ENCODE data around the gene NR4A2. TPM values are rescaled to one million over a fixed set of nuclear protein-coding genes. Genes with fewer than 3 reads are reported as not detected.

The NR4A2 gene
- total RNA-seq, 2 donors from 2014 or later, result 2.6 to 4.7 TPM

DNA sequence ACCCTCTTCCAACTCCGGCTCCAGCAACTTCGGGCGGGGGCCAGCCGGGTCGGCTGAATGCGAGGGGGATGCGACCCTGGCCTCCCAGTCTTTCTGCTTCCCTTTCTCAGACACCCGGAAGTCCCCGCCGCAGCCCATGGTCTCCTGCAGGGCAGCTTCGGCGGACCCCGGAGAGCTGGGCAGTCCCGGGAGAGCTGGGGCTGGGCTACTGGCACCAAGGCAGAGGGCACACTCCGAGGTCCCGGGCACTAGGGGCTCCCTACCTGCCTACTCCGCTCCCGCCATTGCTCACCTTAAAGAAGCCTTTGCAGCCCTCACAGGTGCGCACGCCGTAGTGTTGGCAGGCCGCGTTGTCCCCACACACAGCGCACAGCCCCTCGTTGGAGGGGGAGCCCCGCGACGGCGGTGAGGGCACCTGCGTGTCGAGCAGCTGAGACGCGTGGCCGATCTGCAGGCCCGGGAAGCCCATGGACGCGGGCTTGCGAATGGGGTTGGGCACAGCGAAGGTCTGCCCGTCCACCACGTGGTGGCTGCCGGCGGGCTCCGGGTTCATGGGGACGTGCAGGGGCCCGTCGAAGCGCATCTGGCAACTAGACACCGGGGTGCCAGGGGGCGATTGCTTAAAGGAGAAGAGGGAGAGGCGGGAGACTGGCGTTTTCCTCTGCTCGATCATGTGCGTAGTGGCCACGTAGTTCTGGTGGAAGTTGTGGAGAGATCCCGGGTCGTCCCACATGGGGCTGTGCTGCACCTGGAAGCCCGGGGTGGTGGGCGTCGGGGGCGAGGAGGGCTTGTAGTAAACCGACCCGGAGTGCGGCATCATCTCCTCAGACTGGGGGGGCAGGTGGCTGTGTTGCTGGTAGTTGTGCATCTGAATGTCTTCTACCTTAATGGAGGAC, 3.2 kb downstream of the NR4A2 start:
- DNase-seq, result no peak
- no peak overlapping the region for H3K9ac ChIP-seq (ENCODE audit: low read depth in 2 of 2, low read length in 2 of 2)
- H3K36me3 ChIP-seq, result no peaks in the 10 kb centered on the region
- no peaks in the 10 kb centered on the region for H3K4me1 ChIP-seq
- H3K9me3 ChIP-seq, result no peaks in the 10 kb centered on the region
- intact Hi-C loops (cut with DNase I), result loop anchor here (10.0 kb wide), 2 partner anchors 134 to 954 kb away; no protein-coding TSS in a partner anchor
- no peak overlapping the region for H3K4me3 ChIP-seq
- H3K27ac ChIP-seq, result no peak overlapping the region
- H3K27me3 ChIP-seq, result no peaks in the 10 kb centered on the region
- TF ChIP-seq, protein P1, sequence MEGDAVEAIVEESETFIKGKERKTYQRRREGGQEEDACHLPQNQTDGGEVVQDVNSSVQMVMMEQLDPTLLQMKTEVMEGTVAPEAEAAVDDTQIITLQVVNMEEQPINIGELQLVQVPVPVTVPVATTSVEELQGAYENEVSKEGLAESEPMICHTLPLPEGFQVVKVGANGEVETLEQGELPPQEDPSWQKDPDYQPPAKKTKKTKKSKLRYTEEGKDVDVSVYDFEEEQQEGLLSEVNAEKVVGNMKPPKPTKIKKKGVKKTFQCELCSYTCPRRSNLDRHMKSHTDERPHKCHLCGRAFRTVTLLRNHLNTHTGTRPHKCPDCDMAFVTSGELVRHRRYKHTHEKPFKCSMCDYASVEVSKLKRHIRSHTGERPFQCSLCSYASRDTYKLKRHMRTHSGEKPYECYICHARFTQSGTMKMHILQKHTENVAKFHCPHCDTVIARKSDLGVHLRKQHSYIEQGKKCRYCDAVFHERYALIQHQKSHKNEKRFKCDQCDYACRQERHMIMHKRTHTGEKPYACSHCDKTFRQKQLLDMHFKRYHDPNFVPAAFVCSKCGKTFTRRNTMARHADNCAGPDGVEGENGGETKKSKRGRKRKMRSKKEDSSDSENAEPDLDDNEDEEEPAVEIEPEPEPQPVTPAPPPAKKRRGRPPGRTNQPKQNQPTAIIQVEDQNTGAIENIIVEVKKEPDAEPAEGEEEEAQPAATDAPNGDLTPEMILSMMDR (IDR thresholded peaks at IDR 0.05), result no peak

DNA sequence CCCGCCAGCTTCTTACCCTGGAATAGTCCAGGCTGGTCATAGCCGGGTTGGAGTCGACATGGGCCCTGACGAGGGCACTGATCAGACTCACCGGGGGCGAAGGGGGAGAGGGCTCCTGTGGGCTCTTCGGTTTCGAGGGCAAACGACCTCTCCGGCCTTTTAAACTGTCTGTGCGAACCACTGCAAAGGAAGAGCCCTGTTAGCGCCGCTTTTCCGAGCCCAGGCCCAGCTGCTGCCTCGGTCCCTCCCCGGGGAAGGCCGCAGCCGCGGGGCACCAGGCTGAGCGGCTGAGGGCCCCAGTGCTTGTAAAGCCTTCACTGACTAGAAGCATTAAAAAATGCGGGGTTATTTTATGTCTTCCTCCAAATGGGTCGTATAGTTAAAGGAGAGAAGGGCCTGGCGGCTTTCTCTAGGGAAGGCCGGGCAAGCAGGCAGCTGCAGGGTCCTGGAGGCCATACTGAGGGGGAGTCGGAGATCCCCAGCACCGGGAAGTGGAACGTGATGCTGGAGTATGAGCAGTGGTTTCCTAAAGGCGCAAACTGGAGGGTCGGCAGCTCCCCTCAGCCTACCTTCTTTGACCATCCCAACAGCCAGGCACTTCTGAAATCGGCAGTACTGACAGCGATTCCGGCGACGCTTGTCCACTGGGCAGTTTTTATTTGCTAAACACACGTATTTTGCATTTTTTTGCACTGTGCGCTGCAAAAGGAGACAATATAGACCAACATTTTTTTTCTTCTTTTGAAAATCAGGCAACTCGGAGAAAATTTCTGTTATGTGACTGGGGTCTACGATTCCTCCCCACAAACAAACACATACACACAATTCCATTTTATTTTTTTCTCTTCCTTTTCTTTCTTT, 4.5 kb downstream of the NR4A2 start:
- H3K4me3 ChIP-seq, result no peak overlapping the region
- H3K27me3 ChIP-seq, result no peaks in the 10 kb centered on the region
- intact Hi-C loops (cut with DNase I), result loop anchor here (10.0 kb wide), 2 partner anchors 133 to 953 kb away; no protein-coding TSS in a partner anchor
- no peak overlapping the region for H3K27ac ChIP-seq
- H3K36me3 ChIP-seq, result no peaks in the 10 kb centered on the region
- no peaks in the 10 kb centered on the region for H3K9me3 ChIP-seq
- DNase-seq, result no peak
- TF ChIP-seq, protein P1 (IDR thresholded peaks at IDR 0.05), result no peak
- no peak overlapping the region for H3K9ac ChIP-seq (ENCODE audit: low read depth in 2 of 2, low read length in 2 of 2)
- no peaks in the 10 kb centered on the region for H3K4me1 ChIP-seq

DNA sequence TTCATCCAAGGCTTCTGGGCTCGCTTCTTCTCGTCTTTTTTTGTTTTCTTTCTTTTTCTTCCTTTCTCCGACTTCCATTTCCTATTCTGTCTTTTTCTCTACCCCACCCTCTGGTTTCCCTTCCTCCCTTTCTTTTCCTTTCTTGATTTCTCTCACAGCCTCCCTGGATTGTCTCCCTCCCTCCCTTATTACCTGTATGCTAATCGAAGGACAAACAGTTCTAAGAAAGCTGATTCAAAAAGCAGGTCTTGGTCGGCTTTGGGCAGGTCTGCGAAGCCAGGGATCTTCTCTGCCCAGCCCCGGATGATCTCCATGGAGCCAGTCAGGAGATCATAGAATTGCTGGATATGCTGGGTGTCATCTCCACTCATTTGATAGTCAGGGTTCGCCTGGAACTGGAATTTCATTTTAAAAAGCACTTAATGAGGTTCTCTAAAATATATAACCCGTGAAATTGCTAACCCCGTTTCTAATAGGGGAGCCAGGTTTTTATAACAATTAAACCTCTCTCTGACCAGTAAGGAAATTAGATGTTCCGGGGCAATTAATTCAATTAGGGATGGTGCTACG, 5.9 kb downstream of the NR4A2 start:
- no peak overlapping the region for H3K9ac ChIP-seq (ENCODE audit: low read depth in 2 of 2, low read length in 2 of 2)

DNA sequence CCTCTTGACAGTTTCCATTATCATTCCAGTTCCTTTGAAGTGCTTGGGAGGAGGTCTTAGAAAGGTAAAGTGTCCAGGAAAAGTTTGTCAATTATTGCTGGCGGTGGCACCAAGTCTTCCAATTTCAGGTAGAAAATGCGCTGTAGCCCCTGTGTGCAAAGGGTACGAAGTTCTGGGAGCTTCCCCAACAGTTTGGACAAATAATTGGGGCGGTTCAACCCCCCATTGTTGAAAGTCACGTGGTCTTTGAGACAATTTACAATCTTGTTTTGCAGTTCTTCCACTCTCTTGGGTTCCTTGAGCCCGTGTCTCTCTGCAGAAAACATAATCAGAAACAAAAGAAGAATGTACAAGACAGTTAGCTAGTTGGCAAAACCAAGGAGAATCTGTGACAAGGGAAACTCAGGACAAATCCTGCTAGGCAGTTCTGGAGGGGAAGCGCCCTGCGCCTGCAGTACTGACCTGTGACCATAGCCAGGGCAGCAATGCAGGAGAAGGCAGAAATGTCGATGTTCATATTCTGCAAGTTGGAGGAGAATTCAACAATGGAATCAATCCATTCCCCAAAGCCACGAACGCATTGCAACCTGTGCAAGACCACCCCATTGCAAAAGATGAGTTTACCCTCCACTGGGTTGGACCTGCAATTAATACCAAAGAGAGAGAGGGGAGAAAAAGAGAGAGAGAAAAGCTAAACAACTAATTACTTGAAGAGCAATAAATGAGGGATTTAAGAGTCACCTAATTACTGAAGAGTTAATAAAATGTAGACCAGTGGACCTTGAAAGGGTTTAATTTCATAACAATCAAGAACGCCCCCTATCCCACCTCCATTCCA, 6.6 kb downstream of the NR4A2 start:
- H3K4me3 ChIP-seq, result no peak overlapping the region
- H3K36me3 ChIP-seq, result no peaks in the 10 kb centered on the region
- H3K4me1 ChIP-seq, result no peaks in the 10 kb centered on the region
- DNase-seq, result no peak
- no peaks in the 10 kb centered on the region for H3K27me3 ChIP-seq
- H3K27ac ChIP-seq, result no peak overlapping the region
- intact Hi-C loops (cut with DNase I), result loop anchor here (10.0 kb wide), 2 partner anchors 131 to 951 kb away; no protein-coding TSS in a partner anchor
- no peaks in the 10 kb centered on the region for H3K9me3 ChIP-seq
- TF ChIP-seq, protein P1 (IDR thresholded peaks at IDR 0.05), result no peak
- H3K9ac ChIP-seq (ENCODE audit: low read depth in 2 of 2, low read length in 2 of 2), result no peak overlapping the region

More for the DNA sequence above, 5.9 kb downstream of the NR4A2 start:
- H3K4me3 ChIP-seq, result no peak overlapping the region
- TF ChIP-seq, protein P1 (IDR thresholded peaks at IDR 0.05), result no peak
- H3K4me1 ChIP-seq, result no peaks in the 10 kb centered on the region
- H3K9me3 ChIP-seq, result no peaks in the 10 kb centered on the region
- H3K27ac ChIP-seq, result no peak overlapping the region
- no peaks in the 10 kb centered on the region for H3K27me3 ChIP-seq
- H3K36me3 ChIP-seq, result no peaks in the 10 kb centered on the region
- intact Hi-C loops (cut with DNase I), result loop anchor here (10.0 kb wide), 2 partner anchors 132 to 952 kb away; no protein-coding TSS in a partner anchor
- DNase-seq, result no peak

Data from colonic mucosa (tissue), 4 donors.